HEK293 (cell line): ENCODE results near the gene GMPR.

ENCODE experiments used
- KLF8 ChIP-seq: fragments of 450-650 bp; formaldehyde crosslinking; IDR thresholded peaks from 2 replicates; pipeline ENCODE4 v1.5.1; 2016; ENCODE audit warnings: missing biosample characterization, missing genetic modification characterization
- KLF9 ChIP-seq: fragments of 450-650 bp; formaldehyde crosslinking; IDR thresholded peaks from 2 replicates; pipeline ENCODE4 v1.5.1; 2016; ENCODE audit warnings: missing biosample characterization, missing genetic modification characterization, low read depth
- MZF1 ChIP-seq: fragments of 450-650 bp; formaldehyde crosslinking; IDR thresholded peaks from 2 replicates; pipeline ENCODE4 v1.5.1; 2017; ENCODE audit warnings: missing biosample characterization, missing genetic modification characterization, borderline replicate concordance
- PRDM10 ChIP-seq: fragments of 450-650 bp; formaldehyde crosslinking; IDR thresholded peaks from 2 replicates; pipeline ENCODE4 v1.5.1; 2016; ENCODE audit warnings: missing biosample characterization, missing genetic modification characterization
- SP3 ChIP-seq: fragments of 450-650 bp; formaldehyde crosslinking; IDR thresholded peaks from 2 replicates; pipeline ENCODE4 v1.5.1; 2016; ENCODE audit warnings: missing biosample characterization, missing genetic modification characterization
- YY1 ChIP-seq: fragments of 450-650 bp; formaldehyde crosslinking; IDR thresholded peaks from 2 replicates; pipeline ENCODE4 v1.5.1; 2018; ENCODE audit warnings: missing biosample characterization, missing genetic modification characterization
- ZBTB48 ChIP-seq: fragments of 450-650 bp; formaldehyde crosslinking; IDR thresholded peaks from 2 replicates; pipeline ENCODE4 v1.5.1; 2016; ENCODE audit warnings: missing biosample characterization, missing genetic modification characterization
- ZNF132 ChIP-seq: fragments of 450-650 bp; formaldehyde crosslinking; IDR thresholded peaks from 2 replicates; pipeline ENCODE4 v1.5.1; 2017; ENCODE audit warnings: missing biosample characterization, missing genetic modification characterization, borderline replicate concordance
- ZNF133 ChIP-seq: fragments of 450-650 bp; formaldehyde crosslinking; IDR thresholded peaks from 2 replicates; pipeline ENCODE4 v1.5.1; 2016; ENCODE audit warnings: missing biosample characterization, missing genetic modification characterization
- ZNF138 ChIP-seq: fragments of 450-650 bp; formaldehyde crosslinking; IDR thresholded peaks from 2 replicates; pipeline ENCODE4 v1.5.1; 2016; ENCODE audit warnings: missing biosample characterization, missing genetic modification characterization, borderline replicate concordance
- ZNF184 ChIP-seq: fragments of 450-650 bp; IDR thresholded peaks from 2 replicates; pipeline ENCODE4 v1.5.1; 2018; ENCODE audit warnings: missing biosample characterization, mild to moderate bottlenecking, missing genetic modification characterization
- ZNF354C ChIP-seq: fragments of 450-650 bp; formaldehyde crosslinking; IDR thresholded peaks from 2 replicates; pipeline ENCODE4 v1.5.1; 2016; ENCODE audit warnings: missing biosample characterization, missing genetic modification characterization, low read depth, borderline replicate concordance
- ZNF433 ChIP-seq: fragments of 450-650 bp; formaldehyde crosslinking; IDR thresholded peaks from 2 replicates; pipeline ENCODE4 v1.5.1; 2016; ENCODE audit warnings: missing biosample characterization, missing genetic modification characterization, low read depth
- ZNF449 ChIP-seq: fragments of 450-650 bp; formaldehyde crosslinking; IDR thresholded peaks from 2 replicates; pipeline ENCODE4 v1.5.1; 2017; ENCODE audit warnings: missing biosample characterization, mild to moderate bottlenecking, missing genetic modification characterization, moderate library complexity
- ZNF514 ChIP-seq: fragments of 450-650 bp; formaldehyde crosslinking; IDR thresholded peaks from 2 replicates; pipeline ENCODE4 v1.5.1; 2016; ENCODE audit warnings: missing biosample characterization, missing genetic modification characterization
- ZNF747 ChIP-seq: fragments of 450-650 bp; formaldehyde crosslinking; IDR thresholded peaks from 2 replicates; pipeline ENCODE4 v1.5.1; 2016; ENCODE audit warnings: missing biosample characterization, missing genetic modification characterization
- TF ChIP-seq, protein P1 (sequence below): fragments of 450-650 bp; formaldehyde crosslinking; IDR thresholded peaks from 2 replicates; pipeline ENCODE4 v1.5.1; 2016; ENCODE audit warnings: missing biosample characterization, missing genetic modification characterization
- TF ChIP-seq, protein P2 (sequence below): fragments of 450-650 bp; formaldehyde crosslinking; IDR thresholded peaks from 2 replicates; pipeline ENCODE4 v1.5.1; 2017; ENCODE audit warnings: missing biosample characterization, missing genetic modification characterization
- TF ChIP-seq, protein P3 (sequence below): fragments of 450-650 bp; formaldehyde crosslinking; IDR thresholded peaks from 2 replicates; pipeline ENCODE4 v1.5.1; 2017; ENCODE audit warnings: missing biosample characterization, missing genetic modification characterization
- TF ChIP-seq, protein P4 (sequence below): fragments of 450-650 bp; IDR thresholded peaks from 2 replicates; pipeline ENCODE4 v1.5.1; 2018; ENCODE audit warnings: missing biosample characterization, mild to moderate bottlenecking, missing genetic modification characterization
- TF ChIP-seq, protein P5 (sequence below): fragments of 450-650 bp; formaldehyde crosslinking; IDR thresholded peaks from 2 replicates; pipeline ENCODE4 v1.5.1; 2016; ENCODE audit warnings: missing biosample characterization, missing genetic modification characterization

The GMPR gene

DNA sequence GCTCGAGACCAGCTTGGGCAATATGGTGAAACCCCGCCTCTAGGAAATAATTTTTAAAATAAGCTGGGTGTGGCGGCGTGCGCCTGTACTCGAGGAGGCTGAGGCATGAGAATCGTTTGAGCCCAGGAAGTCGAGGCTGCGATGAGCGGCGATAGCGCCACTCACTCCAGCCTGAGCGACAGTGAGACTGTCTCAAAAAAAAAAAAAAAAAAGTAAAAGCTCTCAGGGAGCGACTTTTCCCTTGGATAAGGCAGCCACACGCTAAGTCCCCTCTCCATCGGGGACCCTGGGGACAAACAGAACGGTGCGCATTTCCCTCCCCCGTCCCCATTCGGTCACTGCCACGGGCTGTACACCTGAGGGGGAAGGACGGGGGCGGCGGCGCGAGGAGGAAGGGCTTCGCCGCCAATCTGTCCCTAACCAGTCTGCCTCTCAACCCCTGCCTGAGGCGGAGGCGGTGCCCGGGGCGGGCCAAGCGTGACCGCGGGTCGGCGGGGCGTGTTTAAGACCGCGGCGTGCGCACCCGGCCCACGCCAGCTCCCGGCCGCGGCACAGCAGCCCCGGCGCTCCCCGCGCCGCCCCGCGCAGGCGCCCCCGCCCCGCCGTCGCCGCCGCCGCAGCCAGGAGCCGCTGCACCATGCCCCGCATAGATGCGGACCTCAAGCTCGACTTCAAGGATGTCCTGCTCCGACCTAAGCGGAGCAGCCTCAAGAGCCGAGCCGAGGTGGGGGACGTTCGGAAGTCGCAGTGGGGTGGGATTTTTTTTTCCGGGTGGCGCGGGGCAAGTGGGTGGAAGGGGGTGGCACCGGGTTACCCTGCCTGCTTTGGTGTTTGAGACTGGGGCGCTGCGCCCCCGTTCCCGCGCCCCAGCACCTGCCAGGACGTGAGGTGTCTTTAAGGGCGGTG is at the start of gene GMPR (continued):
- TF ChIP-seq MZF1 (tag by site-specific recombination) (peak; percentile 92), PRDM10 (tag by site-specific recombination) (peak; percentile 63; the same call in 1 of the 2 replicates), KLF8 (tag by site-specific recombination) (peak; percentile 60; the same call in 1 of the 2 replicates), ZNF747 (tag by site-specific recombination) (no peak), YY1 (tag by site-specific recombination) (no peak), ZNF514 (tag by site-specific recombination) (no peak), ZBTB48 (tag by site-specific recombination) (peak; percentile 97), KLF9 (peak; percentile 76; the same call in 1 of the 2 replicates), ZNF433 (no peak), ZNF132 (no peak), ZNF133 (tag by site-specific recombination) (no peak), SP3 (tag by site-specific recombination) (peak; percentile 64), ZNF449 (no peak), ZNF184 (no peak), ZNF138 (tag by site-specific recombination) (no peak), ZNF354C (tag by site-specific recombination) (no peak)
- TF ChIP-seq, protein P1, sequence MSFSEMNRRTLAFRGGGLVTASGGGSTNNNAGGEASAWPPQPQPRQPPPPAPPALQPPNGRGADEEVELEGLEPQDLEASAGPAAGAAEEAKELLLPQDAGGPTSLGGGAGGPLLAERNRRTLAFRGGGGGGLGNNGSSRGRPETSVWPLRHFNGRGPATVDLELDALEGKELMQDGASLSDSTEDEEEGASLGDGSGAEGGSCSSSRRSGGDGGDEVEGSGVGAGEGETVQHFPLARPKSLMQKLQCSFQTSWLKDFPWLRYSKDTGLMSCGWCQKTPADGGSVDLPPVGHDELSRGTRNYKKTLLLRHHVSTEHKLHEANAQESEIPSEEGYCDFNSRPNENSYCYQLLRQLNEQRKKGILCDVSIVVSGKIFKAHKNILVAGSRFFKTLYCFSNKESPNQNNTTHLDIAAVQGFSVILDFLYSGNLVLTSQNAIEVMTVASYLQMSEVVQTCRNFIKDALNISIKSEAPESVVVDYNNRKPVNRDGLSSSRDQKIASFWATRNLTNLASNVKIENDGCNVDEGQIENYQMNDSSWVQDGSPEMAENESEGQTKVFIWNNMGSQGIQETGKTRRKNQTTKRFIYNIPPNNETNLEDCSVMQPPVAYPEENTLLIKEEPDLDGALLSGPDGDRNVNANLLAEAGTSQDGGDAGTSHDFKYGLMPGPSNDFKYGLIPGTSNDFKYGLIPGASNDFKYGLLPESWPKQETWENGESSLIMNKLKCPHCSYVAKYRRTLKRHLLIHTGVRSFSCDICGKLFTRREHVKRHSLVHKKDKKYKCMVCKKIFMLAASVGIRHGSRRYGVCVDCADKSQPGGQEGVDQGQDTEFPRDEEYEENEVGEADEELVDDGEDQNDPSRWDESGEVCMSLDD (tag by site-specific recombination): peak; percentile 82
- TF ChIP-seq, protein P2, sequence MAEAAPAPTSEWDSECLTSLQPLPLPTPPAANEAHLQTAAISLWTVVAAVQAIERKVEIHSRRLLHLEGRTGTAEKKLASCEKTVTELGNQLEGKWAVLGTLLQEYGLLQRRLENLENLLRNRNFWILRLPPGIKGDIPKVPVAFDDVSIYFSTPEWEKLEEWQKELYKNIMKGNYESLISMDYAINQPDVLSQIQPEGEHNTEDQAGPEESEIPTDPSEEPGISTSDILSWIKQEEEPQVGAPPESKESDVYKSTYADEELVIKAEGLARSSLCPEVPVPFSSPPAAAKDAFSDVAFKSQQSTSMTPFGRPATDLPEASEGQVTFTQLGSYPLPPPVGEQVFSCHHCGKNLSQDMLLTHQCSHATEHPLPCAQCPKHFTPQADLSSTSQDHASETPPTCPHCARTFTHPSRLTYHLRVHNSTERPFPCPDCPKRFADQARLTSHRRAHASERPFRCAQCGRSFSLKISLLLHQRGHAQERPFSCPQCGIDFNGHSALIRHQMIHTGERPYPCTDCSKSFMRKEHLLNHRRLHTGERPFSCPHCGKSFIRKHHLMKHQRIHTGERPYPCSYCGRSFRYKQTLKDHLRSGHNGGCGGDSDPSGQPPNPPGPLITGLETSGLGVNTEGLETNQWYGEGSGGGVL (tag by site-specific recombination): peak; percentile 82
- TF ChIP-seq, protein P3, sequence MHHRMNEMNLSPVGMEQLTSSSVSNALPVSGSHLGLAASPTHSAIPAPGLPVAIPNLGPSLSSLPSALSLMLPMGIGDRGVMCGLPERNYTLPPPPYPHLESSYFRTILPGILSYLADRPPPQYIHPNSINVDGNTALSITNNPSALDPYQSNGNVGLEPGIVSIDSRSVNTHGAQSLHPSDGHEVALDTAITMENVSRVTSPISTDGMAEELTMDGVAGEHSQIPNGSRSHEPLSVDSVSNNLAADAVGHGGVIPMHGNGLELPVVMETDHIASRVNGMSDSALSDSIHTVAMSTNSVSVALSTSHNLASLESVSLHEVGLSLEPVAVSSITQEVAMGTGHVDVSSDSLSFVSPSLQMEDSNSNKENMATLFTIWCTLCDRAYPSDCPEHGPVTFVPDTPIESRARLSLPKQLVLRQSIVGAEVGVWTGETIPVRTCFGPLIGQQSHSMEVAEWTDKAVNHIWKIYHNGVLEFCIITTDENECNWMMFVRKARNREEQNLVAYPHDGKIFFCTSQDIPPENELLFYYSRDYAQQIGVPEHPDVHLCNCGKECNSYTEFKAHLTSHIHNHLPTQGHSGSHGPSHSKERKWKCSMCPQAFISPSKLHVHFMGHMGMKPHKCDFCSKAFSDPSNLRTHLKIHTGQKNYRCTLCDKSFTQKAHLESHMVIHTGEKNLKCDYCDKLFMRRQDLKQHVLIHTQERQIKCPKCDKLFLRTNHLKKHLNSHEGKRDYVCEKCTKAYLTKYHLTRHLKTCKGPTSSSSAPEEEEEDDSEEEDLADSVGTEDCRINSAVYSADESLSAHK (tag by site-specific recombination): 0 out of 2 replicates have a peak, but pooled peaks have one; percentile 16
- TF ChIP-seq, protein P4, sequence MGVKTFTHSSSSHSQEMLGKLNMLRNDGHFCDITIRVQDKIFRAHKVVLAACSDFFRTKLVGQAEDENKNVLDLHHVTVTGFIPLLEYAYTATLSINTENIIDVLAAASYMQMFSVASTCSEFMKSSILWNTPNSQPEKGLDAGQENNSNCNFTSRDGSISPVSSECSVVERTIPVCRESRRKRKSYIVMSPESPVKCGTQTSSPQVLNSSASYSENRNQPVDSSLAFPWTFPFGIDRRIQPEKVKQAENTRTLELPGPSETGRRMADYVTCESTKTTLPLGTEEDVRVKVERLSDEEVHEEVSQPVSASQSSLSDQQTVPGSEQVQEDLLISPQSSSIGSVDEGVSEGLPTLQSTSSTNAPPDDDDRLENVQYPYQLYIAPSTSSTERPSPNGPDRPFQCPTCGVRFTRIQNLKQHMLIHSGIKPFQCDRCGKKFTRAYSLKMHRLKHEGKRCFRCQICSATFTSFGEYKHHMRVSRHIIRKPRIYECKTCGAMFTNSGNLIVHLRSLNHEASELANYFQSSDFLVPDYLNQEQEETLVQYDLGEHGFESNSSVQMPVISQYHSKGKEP (tag by site-specific recombination): no peak
- TF ChIP-seq, protein P5, sequence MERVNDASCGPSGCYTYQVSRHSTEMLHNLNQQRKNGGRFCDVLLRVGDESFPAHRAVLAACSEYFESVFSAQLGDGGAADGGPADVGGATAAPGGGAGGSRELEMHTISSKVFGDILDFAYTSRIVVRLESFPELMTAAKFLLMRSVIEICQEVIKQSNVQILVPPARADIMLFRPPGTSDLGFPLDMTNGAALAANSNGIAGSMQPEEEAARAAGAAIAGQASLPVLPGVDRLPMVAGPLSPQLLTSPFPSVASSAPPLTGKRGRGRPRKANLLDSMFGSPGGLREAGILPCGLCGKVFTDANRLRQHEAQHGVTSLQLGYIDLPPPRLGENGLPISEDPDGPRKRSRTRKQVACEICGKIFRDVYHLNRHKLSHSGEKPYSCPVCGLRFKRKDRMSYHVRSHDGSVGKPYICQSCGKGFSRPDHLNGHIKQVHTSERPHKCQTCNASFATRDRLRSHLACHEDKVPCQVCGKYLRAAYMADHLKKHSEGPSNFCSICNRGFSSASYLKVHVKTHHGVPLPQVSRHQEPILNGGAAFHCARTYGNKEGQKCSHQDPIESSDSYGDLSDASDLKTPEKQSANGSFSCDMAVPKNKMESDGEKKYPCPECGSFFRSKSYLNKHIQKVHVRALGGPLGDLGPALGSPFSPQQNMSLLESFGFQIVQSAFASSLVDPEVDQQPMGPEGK (tag by site-specific recombination): peak; percentile 61
